ENCODE results near the gene RAB33A.

DNA sequence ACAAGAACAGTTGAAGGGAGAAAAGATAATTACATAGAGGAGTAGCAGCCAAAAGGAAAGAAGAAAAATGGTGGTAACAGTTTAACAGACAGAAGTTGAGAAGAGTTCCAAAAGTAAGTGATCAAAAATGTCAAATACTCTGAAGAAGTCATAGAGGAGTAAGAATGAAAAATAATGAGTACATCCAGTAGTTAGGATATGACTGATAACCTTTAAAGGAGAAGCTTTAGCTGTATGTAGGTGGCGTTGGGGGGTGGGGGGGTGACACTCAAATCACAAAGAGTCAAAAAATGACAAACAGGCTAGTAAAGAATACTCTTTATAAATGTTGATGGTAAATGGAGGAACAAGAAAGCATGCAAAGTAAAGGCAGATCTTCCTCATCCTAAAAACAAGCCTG, 40.6 kb downstream of the RAB33A start:
- TF ChIP-seq, protein P1, sequence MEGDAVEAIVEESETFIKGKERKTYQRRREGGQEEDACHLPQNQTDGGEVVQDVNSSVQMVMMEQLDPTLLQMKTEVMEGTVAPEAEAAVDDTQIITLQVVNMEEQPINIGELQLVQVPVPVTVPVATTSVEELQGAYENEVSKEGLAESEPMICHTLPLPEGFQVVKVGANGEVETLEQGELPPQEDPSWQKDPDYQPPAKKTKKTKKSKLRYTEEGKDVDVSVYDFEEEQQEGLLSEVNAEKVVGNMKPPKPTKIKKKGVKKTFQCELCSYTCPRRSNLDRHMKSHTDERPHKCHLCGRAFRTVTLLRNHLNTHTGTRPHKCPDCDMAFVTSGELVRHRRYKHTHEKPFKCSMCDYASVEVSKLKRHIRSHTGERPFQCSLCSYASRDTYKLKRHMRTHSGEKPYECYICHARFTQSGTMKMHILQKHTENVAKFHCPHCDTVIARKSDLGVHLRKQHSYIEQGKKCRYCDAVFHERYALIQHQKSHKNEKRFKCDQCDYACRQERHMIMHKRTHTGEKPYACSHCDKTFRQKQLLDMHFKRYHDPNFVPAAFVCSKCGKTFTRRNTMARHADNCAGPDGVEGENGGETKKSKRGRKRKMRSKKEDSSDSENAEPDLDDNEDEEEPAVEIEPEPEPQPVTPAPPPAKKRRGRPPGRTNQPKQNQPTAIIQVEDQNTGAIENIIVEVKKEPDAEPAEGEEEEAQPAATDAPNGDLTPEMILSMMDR (conservative IDR thresholded peaks at IDR 0.05), result no peak
- no peak for TF ChIP-seq ZFX (IDR thresholded peaks at IDR 0.05)

All from C4-2B (cell line).